Pulmonary artery endothelial cell (primary cell): ENCODE results near the gene ERVW-1. TPM values are rescaled to one million over a fixed set of nuclear protein-coding genes. Genes with fewer than 3 reads are reported as not detected.
"Not testable (repeated sequence)": the region's sequence is repeated elsewhere in the genome, so short reads cannot be mapped to it uniquely, and the experiment has no call there.

Experiments used
- DNase-seq: peaks from one replicate; pipeline ENCODE4 v3.0.0-alpha.2; 2011; ENCODE audit warnings: low read depth, low spot score
- total RNA-seq: library from RNA; depleted of rRNA; stranded (reverse); fragments of >200 nt; gene quantifications from 2 replicates; pipeline ENCODE4 v1.2.3, GENCODE V29; 2014

ERVW-1 gene
- total RNA-seq, 1 donor from 2014 or later, result not detected

DNA sequence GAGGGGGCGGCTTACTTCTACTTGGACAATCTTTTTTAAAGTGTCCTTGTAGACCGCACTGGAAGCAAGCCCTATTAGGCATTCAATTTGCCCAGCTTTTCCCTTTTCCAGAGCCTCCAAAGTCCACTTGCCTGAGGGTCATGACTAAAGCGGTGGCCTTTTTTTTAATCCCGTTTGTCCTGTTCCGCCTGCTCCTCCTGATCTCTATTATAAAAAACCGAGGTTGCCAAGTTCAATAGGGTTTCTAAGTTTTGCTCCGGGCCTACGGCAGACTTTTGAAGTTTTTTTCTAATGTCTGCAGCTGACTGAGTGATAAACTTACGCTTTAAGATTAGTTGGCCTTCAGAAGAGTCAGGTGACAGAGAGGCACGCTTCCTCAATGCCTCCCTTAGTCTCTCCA is 3.8 kb downstream of the ERVW-1 start:
- not testable (repeated sequence) for DNase-seq

DNA sequence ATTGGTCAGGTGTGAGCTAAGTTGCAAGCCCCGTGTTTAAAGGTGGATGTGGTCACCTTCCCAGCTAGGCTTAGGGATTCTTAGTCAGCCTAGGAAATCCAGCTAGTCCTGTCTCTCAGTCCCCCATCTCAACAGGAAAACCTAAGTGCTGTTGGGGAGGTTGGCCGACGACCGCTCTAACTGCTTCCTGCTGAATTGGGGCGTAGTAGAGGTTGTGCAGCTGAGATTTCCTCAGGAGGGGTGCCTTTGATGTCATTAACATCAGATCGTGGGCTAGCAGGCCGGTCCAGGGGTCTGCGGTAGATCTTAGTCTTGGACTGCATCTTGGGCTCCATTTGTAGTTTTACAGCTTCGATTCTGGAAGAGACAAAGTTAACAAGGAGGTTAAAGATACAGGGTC is 9.2 kb downstream of the ERVW-1 start:
- DNase-seq, result not testable (repeated sequence)

DNA sequence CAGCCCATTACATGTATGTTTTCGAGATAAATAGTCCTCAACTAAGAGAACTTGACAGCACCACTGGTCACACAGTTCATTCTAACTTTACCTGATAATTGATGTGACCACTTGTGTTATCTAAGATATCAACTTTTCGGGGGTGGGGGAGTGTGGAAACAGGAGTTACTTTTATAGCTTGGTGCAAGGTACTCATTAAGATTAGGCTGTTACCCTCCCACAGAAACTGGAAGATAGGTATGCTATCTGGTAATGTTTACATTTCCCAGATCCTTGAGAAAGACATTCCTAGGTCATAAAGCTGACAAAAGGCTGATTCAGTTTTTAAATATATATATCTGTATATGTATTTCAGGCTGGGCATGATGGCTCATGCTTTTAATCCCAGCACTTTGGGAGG is 11.1 kb downstream of the ERVW-1 start:
- no peak for DNase-seq

DNA sequence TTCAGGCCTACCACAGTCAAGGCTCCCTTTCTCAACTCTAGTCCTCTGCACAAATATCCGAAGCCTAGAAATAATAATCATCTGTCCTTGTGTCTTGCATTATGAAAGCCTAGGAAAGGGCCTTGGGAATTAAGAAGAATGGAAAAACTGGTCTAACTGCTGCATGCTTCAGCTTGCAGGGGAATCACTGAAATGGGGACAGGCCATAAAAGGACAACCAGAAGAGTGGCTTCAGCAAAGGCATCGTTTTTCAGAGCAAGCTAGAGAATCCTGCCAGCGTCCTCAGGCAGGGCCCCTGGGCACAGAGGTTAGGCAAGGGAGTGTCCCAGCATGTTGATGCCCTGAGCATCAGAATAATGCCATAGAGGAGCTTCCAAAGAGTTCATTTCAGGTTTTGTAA is 13.2 kb downstream of the ERVW-1 start:
- DNase-seq, result no peak

DNA sequence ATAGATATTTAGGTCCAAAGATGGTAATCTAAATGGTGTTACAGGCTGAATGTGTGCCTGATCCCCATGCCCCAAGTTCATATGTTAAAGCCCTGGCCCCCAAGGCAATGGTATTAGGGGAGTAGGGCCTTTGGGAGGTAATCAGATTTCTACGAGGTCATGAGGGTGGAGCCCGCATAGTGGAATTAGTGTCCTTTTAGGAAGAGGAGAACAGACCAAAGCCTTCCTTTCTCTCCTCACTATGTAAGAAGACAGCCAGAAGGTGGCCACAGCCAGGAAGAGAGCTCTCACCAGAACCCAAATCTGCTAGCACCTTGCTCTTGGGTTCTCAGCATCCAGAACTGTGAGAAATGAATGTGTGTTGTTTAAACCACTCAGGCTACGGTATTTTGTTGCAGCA is 15.2 kb downstream of the ERVW-1 start:
- no peak for DNase-seq

DNA sequence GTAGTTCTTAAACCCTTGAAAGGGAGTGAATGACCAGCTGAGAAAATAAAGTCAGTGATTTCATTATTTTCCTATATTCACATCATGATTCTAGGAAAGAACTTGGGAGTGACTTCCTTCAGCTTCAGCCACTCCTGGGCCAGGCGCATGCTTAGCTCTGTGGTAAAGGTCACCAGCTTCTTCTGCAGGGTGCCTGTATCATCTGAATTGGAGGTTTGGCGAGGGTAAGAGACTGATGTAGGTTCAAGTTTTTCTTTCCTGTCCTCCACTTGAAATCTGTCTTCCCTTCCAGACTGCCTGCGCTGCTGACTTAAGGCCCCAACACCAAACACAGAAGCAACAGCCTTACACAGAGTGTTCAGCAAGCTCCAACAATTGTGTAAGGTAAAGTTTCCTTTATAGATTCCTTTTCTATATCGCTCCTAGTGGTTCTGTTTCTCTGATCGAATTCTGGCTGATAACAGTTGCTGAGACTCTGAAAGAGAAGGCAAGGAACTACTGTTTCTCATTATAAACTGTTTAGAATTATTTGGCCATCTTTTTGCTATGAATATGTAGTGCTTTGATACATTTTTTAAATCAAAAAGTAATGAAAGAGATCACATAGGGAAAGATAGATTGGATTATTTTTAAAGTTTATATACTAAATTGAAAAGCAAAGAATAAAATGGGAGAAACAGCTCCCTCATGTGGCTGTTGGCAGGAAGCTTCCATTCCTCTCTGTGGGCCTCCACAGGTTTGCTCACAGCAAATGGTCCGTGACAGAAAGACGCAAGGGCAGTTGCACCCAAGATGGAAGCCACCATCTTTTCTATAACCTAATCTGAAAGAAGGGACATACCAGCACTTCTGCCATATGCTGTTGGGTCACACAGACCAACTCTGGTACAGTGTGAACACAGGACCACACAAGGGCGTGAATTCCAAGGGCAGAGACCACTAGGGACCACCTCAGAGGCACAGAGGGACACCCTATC is 16.4 kb downstream of the ERVW-1 start:
- DNase-seq, result no peak

DNA sequence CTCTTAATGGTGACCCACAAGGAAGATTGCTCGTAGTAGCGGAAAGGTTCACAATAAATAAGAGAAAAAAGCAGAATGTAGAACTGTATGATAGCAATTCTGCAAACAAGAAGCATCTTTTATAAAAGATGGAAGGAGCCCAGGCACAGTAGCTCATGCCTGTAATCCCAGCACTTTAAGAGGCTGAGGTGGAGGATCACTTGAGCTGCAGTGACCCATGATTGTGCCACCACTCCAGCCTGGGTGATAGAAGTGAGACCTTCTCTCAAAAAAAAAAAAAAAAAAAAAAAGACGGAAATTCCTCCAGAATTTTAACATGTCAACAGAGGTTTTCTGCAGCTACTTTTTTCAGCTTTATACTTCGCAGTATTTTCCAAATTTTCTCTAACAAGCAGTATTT is 17.2 kb downstream of the ERVW-1 start:
- DNase-seq, result no peak

DNA sequence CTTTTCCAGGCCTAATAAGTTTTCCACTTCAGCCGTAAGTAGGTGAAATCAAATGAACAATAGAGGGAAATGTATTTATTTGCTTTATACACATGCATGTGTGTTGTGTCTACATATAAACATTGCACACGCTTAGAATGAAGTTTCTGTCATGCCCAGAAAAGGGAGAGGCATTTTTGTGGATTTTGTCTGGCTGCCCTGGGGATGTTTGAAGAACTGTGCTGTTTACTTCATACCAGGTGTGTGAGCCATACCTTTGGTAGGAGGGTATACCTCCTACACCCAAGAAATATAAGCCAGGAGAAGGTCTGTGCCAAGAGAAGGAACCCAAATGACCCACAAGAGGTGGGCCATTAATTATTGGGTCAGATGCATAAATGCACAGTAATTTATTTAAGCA is 17.6 kb downstream of the ERVW-1 start:
- DNase-seq, result no peak

DNA sequence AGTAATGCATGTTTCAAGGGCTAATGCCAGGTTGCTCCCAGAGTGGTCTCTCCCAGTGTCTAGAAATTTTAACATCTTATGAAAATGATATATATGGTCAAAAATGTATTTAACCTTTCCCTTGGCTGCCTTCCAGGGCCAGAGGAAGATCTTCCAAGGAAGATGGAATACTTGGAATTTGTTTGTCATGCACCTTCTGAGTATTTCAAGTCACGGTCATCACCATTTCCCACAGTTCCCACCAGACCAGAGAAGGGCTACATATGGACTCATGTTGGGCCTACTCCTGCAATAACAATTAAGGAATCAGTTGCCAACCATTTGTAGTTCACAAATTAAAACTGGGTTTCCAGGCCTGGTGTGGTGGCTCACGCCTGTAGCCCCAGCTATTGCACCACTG is 21.5 kb downstream of the ERVW-1 start:
- DNase-seq, result no peak

DNA sequence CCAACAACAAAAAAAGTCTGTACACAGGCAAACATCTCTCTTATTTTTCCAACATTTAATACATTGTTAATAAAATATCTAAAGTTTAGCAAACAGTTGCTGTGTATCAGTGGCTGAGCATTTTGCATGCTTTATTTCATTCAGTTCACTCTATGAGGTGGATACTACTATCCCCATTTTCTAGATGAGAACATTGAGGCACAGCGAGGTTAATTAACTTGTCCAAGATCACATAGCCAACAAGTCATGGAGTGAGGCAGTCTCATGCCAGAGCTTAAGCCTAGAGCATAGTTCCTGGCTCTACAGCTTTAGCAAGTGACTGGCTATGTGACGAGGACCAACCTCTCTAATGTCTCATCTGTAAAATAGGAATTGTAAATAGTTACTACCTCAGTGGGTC is 26.1 kb downstream of the ERVW-1 start:
- no peak for DNase-seq

DNA sequence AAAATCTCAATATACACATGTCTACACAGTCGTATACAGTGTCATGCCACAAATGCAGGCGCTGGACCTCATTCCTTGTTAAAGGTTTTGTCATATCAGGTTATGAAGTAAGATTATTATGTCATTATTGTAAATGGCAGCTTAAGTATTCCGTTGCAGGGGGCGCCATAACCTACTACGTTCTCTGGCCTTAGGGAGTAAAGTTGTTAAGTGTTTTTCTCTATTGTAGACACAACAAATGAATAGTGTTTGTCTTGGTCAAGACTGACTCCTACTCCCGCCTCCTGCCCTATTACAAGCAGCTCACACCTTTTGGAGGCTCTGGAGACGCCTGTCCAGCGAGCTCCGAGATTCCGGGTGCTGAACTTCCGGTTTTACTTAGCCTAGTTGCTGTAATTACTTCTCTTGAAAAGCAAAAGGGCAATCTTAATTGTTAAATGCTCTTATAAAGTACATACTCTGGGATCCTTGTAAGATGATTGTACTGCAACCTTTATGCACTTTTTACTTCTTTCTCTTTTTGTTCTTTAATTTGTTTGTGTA is 29.5 kb downstream of the ERVW-1 start:
- DNase-seq, result peak; percentile 35

DNA sequence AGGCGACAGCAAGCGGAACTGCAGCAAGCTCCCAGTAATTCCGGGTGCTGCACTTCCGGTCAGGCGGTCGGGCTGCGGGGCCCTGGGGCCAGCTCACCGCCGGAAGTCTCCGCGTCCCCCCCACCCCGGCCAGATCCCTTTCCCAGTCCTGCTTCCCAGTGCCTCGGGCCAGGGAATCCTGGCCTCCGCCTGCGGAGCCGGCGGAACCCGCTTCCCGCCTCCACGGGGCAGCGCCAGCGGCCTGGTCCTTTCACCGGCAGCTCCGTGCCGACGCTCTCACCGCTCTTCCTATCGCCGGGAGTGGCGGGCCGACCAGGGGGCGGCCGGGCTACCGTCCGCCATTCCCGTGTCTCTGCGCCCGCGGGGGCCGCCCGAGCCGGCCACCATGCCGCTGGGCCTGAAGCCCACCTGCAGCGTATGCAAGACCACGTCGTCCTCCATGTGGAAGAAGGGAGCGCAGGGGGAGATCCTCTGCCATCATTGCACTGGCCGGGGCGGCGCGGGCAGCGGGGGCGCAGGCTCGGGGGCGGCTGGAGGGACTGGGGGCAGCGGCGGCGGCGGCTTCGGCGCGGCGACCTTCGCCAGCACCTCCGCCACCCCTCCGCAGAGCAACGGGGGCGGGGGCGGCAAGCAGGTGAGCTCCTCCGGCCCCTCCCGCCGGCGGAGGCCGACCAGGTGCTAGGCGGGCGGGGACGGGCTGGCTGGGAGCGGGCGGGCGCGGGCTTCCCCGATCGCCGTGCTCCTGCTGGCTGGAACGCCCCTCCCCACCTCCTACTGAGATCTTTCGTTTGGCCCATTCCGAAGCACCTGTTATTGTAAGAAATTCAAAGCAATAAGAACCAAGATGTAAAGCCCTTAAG is 30.2 kb downstream of the ERVW-1 start, which contains the start of gene GATAD1:
Gene GATAD1 (plus strand): TSS at position 138 of the 860 bp plus-strand sequence. CDS start 248 bp downstream, at position 386.
- peak; percentile 71 for DNase-seq

DNA sequence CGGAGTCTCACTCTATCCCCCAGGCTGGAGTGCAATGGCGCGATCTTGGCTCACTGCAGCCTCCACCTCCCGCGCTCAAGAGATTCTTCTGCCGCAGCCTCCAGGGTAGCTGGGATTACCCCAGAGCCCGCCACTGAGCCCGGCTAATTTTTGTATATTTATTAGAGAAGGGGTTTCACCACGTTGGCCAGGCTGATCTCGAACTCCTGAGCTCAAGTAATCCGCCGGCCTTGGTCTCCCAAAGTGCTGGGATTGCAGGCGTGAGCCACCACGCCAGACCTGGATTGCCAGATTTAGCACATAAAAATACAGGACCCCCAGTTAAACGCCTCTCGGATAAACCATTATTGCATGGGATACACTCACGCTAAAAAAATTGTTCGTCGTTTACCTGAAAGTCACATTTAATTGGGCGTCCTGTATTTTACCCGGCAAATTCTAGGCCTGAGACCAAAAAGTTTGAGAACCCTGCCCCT is 30.8 kb downstream of the ERVW-1 start:
- DNase-seq, result no peak

DNA sequence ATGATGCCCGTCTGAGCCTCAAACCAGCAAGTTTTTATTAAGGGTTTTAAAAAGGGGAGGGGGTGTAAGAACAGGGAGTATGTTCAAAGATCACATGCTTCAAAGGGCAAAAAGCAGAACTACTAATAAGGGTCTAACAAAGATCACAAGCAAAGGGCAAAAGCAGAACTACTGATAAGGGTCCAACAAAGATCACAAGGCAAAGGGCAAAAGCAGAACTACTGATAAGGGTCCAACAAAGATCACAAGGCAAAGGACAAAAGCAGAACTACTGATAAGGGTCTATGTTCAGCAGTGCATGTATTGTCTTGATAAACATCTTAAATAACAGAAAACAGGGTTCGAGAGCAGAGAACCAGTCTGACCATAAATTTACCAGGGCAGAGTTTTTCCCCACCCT is 35.0 kb downstream of the ERVW-1 start:
- not testable (repeated sequence) for DNase-seq

DNA sequence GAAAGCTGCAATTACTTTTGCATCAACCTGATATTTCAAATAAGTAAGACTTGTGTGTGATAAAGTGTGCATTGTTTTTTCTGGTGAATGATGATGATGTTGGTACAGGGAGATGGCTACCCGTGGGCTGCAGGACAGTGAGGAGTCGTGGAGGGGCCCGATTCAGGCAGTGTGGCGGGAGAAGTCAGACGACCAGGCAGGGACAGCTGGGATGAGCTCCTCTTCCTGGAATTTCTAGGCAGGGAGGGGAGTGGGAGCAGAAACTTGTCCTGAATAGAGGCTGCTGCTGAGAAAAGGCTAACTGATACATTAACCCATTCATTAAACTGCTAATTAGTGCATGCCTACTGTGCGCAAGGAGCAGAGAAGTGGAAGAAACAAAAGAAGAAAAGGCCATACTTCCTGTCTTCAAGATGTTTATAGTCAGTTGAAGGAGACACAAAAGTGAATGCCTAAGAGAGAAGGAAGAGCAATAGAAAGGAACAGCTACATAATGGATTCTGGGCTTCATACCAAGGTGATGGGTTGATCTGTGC is 39.7 kb downstream of the ERVW-1 start:
- no peak for DNase-seq

DNA sequence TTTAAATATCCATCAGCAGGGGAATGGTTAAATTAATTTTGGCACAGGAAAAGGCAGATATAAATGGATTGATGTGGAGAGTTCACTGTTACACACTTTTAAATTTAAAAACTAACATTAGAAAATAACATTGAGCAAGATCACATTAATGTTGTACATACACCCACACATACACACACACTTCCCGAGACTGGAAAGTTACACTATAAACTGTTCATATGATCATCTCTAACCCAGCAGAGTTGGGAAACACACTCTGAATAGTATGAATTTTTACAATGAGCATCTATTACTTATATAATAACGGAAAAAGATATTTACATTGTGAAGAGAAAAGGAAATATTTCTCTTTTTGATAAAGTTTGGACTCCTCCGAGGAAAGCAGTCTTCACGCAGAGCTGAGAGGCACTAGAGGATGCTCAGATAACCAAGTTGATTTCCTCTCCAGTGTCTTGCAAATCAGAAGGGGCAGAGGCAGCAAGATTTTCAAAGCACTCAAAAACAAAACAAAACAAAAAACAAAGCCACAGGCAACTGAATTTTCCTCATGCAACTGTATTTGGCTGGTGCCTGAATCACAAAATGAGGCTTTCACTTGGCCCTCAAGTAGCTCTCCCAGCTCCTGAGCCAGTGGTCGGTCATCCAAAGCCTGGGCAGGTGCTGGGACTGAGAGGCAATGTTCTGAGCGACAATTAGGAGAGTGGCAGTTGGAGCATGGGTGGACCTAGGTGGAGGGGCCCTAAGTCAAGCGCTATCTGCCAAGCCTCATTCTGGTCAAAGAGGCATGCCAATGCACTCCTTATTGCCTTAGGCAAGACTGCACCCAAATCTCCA is 40.9 kb downstream of the ERVW-1 start:
- DNase-seq, result no peak

DNA sequence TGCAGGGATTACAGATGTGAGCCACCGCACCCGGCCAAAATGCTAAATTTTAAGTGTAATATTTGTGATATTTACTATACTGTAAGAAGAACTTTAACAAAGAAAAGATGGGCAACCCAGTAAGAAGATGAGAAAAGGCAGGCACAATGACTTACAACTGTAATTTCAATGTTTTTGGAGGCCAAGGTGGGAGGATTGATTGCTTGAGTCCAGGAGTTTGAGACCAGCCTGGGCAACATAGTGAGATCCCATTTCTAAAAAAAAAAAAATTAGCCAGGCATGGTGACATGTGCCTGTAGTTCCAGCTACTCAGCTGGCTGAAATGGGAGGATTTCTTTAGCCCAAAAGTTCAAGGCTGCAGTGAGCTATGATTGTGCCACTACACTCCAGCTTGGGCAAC is 42.2 kb downstream of the ERVW-1 start:
- no peak for DNase-seq

DNA sequence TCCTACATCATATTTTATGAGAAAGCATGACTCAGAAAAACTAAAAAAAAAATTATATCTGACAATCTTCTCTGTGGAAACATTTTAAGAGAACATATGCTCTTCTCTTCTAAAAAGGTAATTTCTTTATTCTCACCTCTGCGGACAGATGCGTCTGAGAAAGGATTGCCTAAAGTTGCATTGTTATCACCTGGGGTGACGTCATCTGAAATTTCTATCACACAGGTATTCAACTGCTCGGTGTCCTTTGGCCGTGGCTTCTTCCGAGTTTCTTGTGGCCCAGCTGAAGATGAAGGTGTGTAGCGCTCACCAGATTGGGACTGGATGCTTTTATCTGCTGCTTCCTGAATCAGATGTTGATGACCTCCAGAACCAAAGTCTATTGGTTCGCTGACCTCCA is 44.7 kb downstream of the ERVW-1 start:
- DNase-seq, result no peak

DNA sequence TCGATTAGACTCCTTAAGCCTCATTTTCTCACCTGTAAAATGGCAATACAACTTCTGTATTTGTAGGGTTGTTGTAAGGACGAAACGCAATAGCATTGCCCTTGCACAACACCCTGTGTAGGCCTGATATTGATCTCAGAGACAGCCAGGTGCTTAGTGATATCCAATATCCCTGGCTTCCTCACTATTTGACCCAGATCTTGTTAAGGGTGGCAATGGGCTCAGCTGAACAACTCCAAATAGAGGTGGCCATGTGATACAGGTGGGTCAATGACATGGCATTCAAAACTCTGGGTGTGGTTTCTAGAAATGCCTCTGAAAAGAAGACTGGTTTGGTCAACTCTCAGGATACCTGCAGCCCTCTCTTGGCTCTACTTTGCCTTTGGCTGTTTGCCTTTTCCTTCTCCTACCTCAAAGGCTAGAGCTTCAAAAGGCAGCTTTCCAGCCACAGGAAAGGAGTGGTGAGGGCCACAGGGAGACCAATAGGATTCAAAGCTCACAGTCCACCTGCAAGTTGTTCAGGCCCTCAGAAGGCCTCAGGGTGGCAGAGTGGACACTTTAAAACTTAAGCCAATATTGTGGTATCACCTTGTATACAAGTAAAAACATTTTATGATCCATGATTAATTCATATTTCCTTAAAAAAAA is 45.3 kb downstream of the ERVW-1 start:
- DNase-seq, result no peak

DNA sequence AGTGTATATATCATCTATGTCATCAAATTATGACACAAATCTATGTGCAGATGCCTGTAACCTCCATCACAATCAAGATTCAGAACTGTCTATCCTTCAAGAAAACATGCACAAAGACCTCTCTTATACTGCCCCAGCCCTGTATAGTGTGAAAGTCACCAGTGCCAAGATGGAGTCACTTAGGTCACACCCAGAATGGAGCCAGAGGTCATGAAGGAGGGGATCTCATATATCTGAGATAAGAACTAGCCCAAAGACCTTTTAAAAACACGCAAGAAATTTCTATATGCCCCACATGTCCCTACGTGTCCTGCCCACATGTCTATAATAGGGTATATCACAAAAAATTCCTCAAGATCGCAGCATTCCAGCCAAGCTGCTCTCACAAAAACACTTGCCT is 50.6 kb downstream of the ERVW-1 start:
- no peak for DNase-seq
